SH-SY5Y (cell line): ENCODE results near the gene GRAMD2B.

ENCODE experiments used
- GATA2 ChIP-seq: IDR thresholded peaks from 2 replicates; pipeline ENCODE4 v1.6.1; 2011; ENCODE audit warnings: mild to moderate bottlenecking, low read depth, low read length
- GATA3 ChIP-seq: IDR thresholded peaks from 2 replicates; pipeline ENCODE4 v1.6.1; 2011; ENCODE audit warnings: low read depth, mild to moderate bottlenecking, low read length, moderate library complexity

- TF ChIP-seq GATA3 (no peak), GATA2 (no peak)
Measured at GRCh38 chr5:126413856-126414255, 9.4 kb upstream of the GRAMD2B start.
